T follicular helper cell (primary cell): ENCODE results near the gene SORCS2.

ENCODE experiments used
- DNase-seq: peaks from one replicate; pipeline ENCODE4 v3.0.0-alpha.2; 2020; ENCODE audit warnings: low read depth

Gene SORCS2

GRCh38 chr4:7692451-7693236 is 500.3 kb downstream of the SORCS2 start:
- DNase-seq: no peak

DNA sequence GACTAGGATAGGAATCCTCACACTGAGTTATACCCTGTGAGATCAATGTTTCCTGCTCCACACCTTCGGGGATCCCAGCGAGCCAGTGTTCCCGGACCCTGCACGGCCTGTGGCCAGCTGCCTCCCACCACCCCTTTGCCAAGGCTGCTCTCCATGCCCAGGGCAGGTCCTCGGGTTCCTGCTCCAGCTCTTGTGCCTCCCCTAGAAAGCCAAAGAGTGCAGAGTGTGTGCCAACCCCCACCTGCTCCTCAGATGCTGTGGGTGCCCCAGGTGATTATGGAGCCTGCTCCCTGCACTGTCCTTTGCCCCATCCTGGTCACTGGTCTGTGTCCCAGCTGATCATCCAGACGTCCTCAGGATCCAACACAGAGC is 500.9 kb downstream of the SORCS2 start:
- no peak for DNase-seq

DNA sequence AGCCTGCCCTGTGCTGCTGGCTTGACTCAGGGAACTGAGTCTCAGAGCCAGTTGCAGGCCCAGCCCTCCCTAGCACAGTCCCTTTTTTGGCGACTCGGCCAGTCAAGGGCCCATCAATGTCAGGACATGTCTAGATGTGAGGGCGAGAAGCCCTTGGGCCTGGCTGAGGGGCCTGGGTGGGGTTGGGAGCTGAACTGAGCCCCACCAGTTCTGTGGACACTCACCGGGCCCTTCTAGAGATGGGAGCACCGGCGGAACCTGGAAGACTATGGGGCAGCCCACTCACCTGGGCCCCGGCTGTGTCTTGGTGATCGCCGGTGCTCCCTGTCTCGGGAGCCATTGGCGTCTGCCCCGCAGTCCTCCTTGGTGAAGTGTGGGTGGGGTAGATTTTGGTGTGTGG is 501.4 kb downstream of the SORCS2 start:
- DNase-seq: no peak

GRCh38 chr4:7694324-7694723 is 502.0 kb downstream of the SORCS2 start:
- no peak for DNase-seq

DNA sequence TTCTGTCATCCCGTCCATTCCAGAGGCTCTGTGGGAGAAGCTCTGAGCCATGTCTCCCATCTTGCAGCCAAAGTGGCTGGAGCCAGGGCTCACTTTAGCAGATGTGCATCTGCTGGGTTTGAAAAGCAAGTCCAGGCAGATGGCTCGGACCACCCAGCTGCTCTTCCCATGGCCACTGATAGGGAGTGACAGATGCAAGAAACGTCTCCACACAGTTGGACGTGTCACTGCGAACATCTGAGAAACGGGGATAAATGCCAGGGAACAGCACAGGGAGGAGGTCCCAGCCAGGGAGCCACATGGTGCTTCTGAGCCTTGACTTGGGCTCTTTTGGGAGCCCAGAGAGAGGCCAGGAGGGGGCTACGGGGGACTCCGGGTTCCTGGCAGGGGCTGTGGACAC is 505.0 kb downstream of the SORCS2 start:
- no peak for DNase-seq

DNA sequence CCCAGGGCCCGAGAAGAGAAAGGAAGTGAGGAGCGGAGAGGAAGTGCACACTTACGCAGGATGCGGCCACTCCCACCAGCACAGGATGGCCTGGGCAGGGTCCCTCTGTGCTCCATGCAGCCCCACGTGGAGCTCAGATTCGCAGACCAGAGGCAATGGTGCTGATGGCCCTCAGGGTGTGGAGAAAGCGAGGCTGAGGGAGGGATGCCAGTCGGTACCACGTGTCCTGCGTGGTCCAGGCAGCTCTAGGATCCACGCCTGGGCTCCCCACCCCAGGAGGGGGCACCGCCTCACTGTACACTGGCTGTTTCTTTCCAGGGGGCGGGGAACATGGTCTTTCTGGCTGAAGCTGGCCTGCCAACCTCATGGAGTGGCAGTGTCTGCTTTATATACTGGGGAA is 505.5 kb downstream of the SORCS2 start:
- no peak for DNase-seq

DNA sequence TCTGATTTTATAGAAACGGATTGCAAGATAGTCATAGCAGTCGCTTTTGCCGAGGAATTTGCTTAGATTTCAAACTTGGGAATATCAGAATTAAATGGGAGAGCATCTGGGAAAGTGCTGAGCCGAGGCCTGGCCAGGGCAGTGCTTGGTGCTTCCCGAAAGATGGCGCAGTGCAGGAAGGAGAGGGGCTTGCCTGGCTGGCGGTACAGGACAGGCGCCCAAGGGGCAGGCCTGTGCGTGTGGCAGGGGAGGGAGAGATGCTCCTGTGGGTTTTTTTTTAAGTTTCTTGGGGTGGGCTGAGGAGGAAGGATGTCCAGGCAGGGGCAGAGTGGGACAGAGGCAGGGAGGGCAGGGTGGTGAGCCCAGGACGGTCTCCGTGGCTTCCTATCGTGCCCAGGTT is 506.2 kb downstream of the SORCS2 start:
- DNase-seq: no peak

- no peak for DNase-seq
These were observed 506.7 kb downstream of the SORCS2 start for GRCh38 chr4:7699031-7699430.

DNA sequence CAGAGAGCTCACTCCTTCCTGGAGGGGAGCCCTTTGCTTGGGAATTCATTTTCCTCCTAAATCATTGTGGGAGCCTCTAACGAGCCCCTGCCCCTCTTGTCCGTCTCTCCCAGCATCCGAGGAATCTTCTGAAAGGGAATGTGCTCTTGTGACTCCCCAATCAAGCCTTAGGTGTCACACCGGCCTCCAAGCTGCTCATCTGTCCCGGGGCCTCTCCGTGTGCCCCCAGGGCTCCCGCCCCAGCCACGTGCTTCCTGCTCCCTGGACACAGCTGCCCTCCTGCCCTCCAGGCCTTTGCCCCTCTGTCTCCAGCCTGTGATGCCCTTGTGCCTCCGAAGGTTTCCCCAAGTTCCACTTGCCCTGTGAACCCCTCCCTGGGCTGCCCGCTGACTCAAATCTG is 507.5 kb downstream of the SORCS2 start:
- DNase-seq: no peak

DNA sequence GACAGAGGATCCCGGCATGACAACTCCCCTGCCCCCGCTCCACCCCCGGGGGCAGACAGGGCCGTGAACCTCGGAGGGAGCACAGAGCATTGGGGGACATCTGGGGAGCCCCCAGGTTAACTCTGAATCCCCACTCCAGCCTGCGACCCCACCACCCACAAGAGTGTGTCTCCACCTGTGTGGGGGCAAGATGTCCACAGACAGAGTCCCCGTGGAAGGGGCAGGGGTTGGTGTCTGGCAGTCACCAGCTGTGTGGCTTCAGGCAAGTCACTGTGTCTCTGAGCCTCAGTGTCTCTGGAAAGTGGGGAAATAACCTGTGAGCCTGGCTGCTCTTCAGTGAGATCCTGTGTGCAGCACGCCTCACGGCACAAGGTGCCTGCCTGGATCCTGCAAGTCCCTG is 508.3 kb downstream of the SORCS2 start:
- no peak for DNase-seq

DNA sequence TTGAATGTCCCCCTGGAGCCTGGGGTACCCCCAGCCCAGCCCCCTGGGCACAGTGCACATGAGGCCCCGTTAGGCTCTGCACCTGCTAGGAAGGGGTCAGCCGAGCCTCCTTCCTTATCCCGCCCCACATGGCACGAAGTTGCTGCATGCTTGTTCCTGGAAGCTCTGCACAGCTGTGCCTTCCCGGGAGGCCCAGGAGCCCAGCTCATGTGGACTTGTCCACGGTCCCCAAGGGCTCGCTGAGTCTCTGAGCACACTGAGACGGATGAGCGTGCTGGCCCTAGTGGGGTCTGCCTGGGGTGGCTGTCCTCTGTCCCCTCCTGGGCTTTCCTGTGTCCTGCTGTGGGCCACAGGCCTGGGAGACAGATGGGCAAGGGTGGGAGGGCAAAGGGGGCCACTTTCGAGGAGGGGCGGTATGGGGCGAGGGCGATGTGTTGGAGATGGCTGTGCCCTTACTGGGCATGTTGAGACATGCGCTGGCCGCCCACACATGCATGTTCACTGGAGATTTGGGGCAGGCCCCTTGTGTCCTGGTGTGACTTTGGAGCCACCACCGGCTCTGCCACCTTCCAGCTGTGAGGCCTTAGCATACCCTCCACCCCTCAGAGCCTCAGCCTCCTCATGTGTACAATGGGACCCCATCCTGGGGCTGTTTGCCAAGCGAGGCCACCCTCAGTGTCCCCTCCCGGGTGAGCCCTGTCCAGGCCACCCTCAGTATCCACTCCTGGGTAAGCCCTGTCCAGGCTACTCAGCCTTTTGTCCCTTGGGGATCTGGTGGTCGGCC is 509.7 kb downstream of the SORCS2 start:
- no peak for DNase-seq

DNA sequence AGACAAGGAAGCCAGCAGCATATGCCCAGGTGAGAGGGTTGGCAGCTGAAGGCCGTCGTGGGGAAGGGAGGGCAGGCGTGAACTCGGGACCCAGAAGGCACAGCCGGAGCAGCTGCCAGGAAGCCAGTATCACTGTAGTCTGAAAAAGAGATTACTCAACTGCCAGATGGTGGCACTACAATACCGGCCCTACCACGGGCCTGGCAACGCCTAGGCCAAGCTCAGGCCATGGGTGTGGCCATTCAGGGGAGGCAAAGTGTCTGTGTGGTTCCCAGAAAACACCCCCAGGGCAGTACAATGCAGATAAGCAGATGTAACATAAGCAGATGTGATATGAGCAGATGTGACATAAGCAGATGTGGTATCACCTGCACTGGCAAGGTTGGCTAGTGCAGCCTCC is 511.4 kb downstream of the SORCS2 start:
- no peak for DNase-seq

- DNase-seq: no peak
These were observed 511.8 kb downstream of the SORCS2 start for GRCh38 chr4:7704091-7704490.

GRCh38 chr4:7704625-7705024 is 512.3 kb downstream of the SORCS2 start:
- DNase-seq: no peak

DNA sequence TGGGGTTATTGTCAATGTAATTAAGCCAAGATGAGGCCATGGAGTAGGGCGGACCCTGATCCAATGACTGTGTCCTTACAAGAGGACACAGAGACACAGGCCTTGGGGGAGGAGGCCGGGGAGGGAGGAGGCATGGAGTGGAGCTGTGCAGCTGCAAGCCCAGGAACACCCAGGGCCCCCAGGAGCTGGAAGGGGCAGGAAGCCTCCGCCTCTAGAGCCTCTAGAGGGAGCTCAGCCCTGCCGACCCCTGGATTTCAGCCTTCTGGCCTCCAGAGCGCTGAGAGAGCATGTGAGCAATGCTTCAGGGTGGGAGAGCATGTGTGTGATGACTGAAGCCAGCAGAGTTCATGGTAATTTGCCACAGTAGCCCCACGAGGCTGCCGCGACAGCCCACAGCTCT is 512.7 kb downstream of the SORCS2 start:
- DNase-seq: no peak

- no peak for DNase-seq
These were observed 513.3 kb downstream of the SORCS2 start for GRCh38 chr4:7705593-7705992.

DNA sequence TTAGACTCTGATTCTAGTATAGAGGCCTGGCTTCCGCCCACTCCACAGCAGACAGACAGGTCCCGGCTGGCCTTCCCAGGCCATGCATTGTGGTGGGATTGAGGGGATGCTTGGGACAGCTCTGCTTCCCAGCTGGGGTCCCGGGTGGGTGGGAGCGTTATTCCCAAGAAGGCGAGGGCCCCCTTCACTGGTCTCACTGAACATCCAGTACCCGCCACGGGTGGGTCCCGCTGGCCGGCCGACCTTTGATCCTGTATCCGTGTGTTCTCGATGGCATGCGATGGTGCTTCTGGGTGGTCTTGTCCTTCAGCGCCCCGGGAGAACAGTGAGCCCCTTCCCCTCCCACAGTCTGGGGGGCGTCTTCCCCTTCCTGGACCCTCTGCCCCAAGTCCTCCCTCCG is 515.9 kb downstream of the SORCS2 start:
- no peak for DNase-seq

DNA sequence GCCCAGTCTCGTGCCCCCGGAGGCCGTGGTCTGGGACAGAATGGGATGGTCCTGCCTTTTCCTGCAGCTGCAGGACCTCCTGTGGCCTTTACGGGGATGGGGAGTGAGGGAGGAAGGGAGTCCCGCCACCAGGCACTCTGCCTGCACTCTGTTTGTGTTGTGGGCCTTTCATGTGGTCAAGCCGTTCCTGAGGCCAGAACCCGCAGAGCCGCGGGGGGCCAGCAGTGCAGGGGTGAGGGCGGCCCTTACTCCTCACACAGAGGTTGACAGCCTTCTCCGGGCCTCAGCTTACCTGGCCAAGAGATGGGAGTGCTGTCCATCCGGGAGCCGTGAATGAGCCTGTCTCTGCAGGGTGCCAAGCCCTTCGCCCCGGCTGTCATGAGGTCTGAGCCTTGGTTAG is 516.6 kb downstream of the SORCS2 start:
- DNase-seq: no peak

DNA sequence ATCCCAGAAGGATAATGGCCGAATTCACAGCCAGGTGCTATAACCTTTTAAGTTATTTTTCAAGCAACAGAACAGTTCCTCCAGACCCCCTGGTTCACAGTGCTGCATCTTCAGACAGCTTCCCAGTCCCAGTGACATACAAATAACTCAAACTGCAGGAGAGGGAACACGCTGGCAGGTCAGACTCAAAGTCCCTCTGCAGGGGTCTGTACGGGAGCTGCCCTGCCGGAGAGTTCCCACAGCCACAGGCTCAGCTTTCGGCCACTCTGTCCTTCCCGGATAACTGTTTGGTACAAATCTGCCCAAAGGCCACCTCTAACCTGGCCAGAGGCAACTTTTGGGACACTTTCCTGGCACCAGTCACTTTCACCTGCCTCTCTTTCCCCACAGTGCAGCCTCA is 517.1 kb downstream of the SORCS2 start:
- no peak for DNase-seq

DNA sequence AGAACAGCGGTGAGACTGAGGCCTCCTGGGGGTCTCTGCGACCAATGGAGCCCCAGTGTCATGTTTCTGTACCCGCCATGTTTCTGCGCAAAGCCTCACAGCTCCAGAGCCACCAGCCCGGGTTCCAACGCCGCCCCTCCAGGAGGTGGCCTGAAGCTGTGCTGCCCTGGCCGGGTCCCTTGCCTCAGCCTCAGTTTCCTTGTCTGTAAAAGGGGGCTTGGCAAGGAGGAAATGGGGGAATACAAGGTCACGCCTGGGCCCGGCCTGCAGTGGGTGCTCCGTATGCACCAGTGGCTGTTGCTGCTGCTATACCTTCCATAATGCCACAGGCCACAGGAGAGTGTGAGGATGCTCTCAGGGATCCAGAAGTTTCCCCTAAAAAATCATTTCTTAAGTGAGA is 517.8 kb downstream of the SORCS2 start:
- DNase-seq: no peak

GRCh38 chr4:7710576-7711306 is 518.4 kb downstream of the SORCS2 start:
- no peak for DNase-seq

DNA sequence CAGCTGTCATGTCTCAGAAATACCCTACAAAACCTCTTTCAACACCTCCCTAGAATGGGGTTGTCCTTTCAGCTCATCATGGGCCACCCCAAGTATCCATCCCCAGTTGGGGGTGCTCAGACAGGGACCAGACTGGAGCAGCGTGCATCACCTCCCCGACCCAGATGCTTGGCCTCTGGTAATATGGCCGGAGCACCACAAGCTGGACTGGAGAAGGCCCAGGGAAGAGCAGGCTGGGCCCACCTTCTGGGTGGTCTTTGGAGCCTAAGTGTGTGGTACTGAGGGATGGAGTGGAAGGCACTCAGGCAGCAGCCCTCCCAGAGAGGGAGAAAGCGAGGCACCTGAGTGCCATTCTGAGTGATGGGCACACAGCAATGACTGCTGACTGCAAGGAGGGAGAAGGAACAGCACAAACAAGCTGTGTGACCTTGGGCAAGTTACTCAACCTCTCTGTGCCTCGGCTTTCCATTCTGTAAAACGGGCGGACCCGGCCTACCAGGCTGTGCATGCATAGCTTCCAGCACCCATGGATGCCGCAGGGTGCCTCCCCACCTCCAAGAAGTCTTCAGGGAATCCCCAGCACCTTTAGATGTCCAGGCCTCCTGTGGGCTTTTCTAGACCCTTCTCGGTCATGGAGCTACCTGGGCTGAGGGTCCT is 519.1 kb downstream of the SORCS2 start:
- DNase-seq: no peak
